Peyer's patch (tissue), 4 donors: ENCODE data around the gene CHRNA1. TPM values are rescaled to one million over a fixed set of nuclear protein-coding genes. Genes with fewer than 3 reads are reported as not detected.

Experiments
- DNase-seq, 3 donors: peaks; one replicate each; pipeline ENCODE4 v3.0.0-alpha.2; 2017 to 2019
- H3K27ac ChIP-seq, 4 donors: fragments of 200-600 bp; sonication (generic); one replicate each; pipeline ENCODE4 v1.5.1; 2016 to 2019
- H3K27me3 ChIP-seq, 2 donors: fragments of 200-600 bp; sonication (generic); one replicate each; pipeline ENCODE4 v1.5.1; 2019
- H3K36me3 ChIP-seq, 3 donors: fragments of 200-600 bp; sonication (generic); one replicate each; pipeline ENCODE4 v1.5.1; 2016 to 2019
- H3K4me1 ChIP-seq, 4 donors: fragments of 200-600 bp; sonication (generic); one replicate each; pipeline ENCODE4 v1.5.1; 2016 to 2019
- H3K4me3 ChIP-seq, 4 donors: fragments of 200-600 bp; sonication (generic); 1 replicate in 3 of 4; 2 replicates in 1 of 4; pipeline ENCODE4 v1.5.1; 2016 to 2019; ENCODE audit warnings: mild to moderate bottlenecking in 1 of 4
- H3K9me3 ChIP-seq, 4 donors: fragments of 200-600 bp; sonication (generic); one replicate each; pipeline ENCODE4 v1.5.1; 2016 to 2019; ENCODE audit warnings: mild to moderate bottlenecking in 1 of 4
- CTCF ChIP-seq, 6 experiments: fragments of 450-650 bp in 4 of 6; fragments of 200-600 bp in 2 of 6; sonication (generic) in 1 of 6; IDR thresholded peaks; one replicate each; pipeline ENCODE4 v1.5.1; 2017 to 2019; ENCODE audit warnings: antibody characterized with exemption in 6 of 6, mild to moderate bottlenecking in 3 of 6, moderate library complexity in 1 of 6
- POLR2A ChIP-seq, 2 donors: fragments of 450-650 bp; IDR thresholded peaks; one replicate each; pipeline ENCODE4 v1.5.1; 2017; ENCODE audit warnings: antibody characterized with exemption in 2 of 2, mild to moderate bottlenecking in 2 of 2, moderate library complexity in 2 of 2
- total RNA-seq, 4 donors: library from RNA; depleted of rRNA; stranded (reverse); fragments of >200 nt; gene quantifications; one replicate each; pipeline ENCODE4 v1.1.0, GENCODE V29; 2016

CHRNA1 gene
- total RNA-seq, 4 donors from 2014 or later = not detected

- peak overlapping the region in 1 of 4 donors; percentile 69 for H3K27ac ChIP-seq
- H3K36me3 ChIP-seq = no peaks in the 10 kb centered on the region
- peak in 2 of 3 donors; percentile 60 to 82 for DNase-seq
- H3K4me3 ChIP-seq = no peak overlapping the region
- no peaks in the 10 kb centered on the region for H3K9me3 ChIP-seq
- TF ChIP-seq CTCF (IDR thresholded peaks at IDR 0.05) = no peak
- TF ChIP-seq POLR2A (IDR thresholded peaks at IDR 0.05) = no peak
- H3K27me3 ChIP-seq = no peaks in the 10 kb centered on the region
- peaks cover 0 to 28% (median 3%) of the 10 kb centered on the region in 4 donors for H3K4me1 ChIP-seq
These were observed 13.3 kb downstream of the CHRNA1 start for GRCh38 chr2:174750923-174751441.

GRCh38 chr2:174749793-174750192 is 14.5 kb downstream of the CHRNA1 start:
- no peaks in the 10 kb centered on the region for H3K36me3 ChIP-seq
- peaks cover 0 to 28% (median 3%) of the 10 kb centered on the region in 4 donors for H3K4me1 ChIP-seq
- H3K27me3 ChIP-seq = no peaks in the 10 kb centered on the region
- peak overlapping the region in 1 of 4 donors; percentile 69 for H3K27ac ChIP-seq
- H3K4me3 ChIP-seq = no peak overlapping the region
- TF ChIP-seq POLR2A (IDR thresholded peaks at IDR 0.05) (no peak), CTCF (IDR thresholded peaks at IDR 0.05) (no peak)
- no peaks in the 10 kb centered on the region for H3K9me3 ChIP-seq
- DNase-seq = peak in 2 of 3 donors; percentile 48 to 62

GRCh38 chr2:174748948-174749347 is 15.3 kb downstream of the CHRNA1 start:
- Histone ChIP-seq H3K27me3 (no peaks in the 10 kb centered on the region), H3K36me3 (no peaks in the 10 kb centered on the region), H3K4me3 (no peak overlapping the region), H3K9me3 (no peaks in the 10 kb centered on the region), H3K27ac (no peak overlapping the region), H3K4me1 (peaks cover 0 to 28% (median 3%) of the 10 kb centered on the region in 4 donors)
- TF ChIP-seq POLR2A (IDR thresholded peaks at IDR 0.05) = no peak
- TF ChIP-seq CTCF (IDR thresholded peaks at IDR 0.05) = peak; percentile 64 to 79 (median 68)
- DNase-seq = peak; percentile 58 to 85 (median 66)

- no peak for TF ChIP-seq CTCF (IDR thresholded peaks at IDR 0.05)
- no peak for TF ChIP-seq POLR2A (IDR thresholded peaks at IDR 0.05)
- Histone ChIP-seq H3K36me3 (no peaks in the 10 kb centered on the region), H3K4me3 (no peak overlapping the region), H3K4me1 (peaks cover 0 to under 1% (median 0%) of the 10 kb centered on the region in 4 donors), H3K9me3 (no peaks in the 10 kb centered on the region), H3K27ac (no peak overlapping the region), H3K27me3 (no peaks in the 10 kb centered on the region)
- DNase-seq = no peak
These were observed 19.1 kb downstream of the CHRNA1 start for GRCh38 chr2:174745142-174745541.

GRCh38 chr2:174744111-174744510 is 20.2 kb downstream of the CHRNA1 start:
- Histone ChIP-seq H3K4me1 (no peaks in the 10 kb centered on the region), H3K27me3 (no peaks in the 10 kb centered on the region), H3K9me3 (no peaks in the 10 kb centered on the region), H3K36me3 (no peaks in the 10 kb centered on the region), H3K27ac (no peak overlapping the region), H3K4me3 (no peak overlapping the region)
- TF ChIP-seq CTCF (IDR thresholded peaks at IDR 0.05) (no peak), POLR2A (IDR thresholded peaks at IDR 0.05) (no peak)
- DNase-seq = no peak

- H3K4me3 ChIP-seq = no peak overlapping the region
- DNase-seq = no peak
- no peaks in the 10 kb centered on the region for H3K9me3 ChIP-seq
- no peaks in the 10 kb centered on the region for H3K27me3 ChIP-seq
- TF ChIP-seq CTCF (IDR thresholded peaks at IDR 0.05) (no peak), POLR2A (IDR thresholded peaks at IDR 0.05) (no peak)
- no peaks in the 10 kb centered on the region for H3K36me3 ChIP-seq
- H3K27ac ChIP-seq = no peak overlapping the region
- no peaks in the 10 kb centered on the region for H3K4me1 ChIP-seq
These were observed 23.6 kb downstream of the CHRNA1 start for GRCh38 chr2:174740721-174741120.
